Trophoblast cell (in vitro differentiated cells and primary cell): ENCODE measurements around the gene STAT5A.
A peak's percentile ranks its signal among the peaks of the same experiment; 100 is the strongest.

Source experiments
- DNase-seq, 2 donors: peaks; one replicate each; pipeline ENCODE4 v3.0.0-alpha.2; 2016
- H2AFZ ChIP-seq: 2 replicates; pipeline ENCODE4 v1.6.1; 2013; ENCODE audit warnings: low read length, moderate library complexity, mild to moderate bottlenecking; ENCODE audit not compliant: insufficient read depth, poor library complexity
- H2AK5ac ChIP-seq: 2 replicates; pipeline ENCODE4 v1.6.1; 2013; ENCODE audit warnings: mild to moderate bottlenecking, low read length
- H2BK120ac ChIP-seq: 2 replicates; pipeline ENCODE4 v1.6.1; 2013; ENCODE audit warnings: low read length, mild to moderate bottlenecking, moderate library complexity; ENCODE audit not compliant: insufficient read depth, poor library complexity
- H2BK12ac ChIP-seq: 2 replicates; pipeline ENCODE4 v1.6.1; 2013; ENCODE audit warnings: mild to moderate bottlenecking, low read length, moderate library complexity
- H2BK5ac ChIP-seq: 2 replicates; pipeline ENCODE4 v1.6.1; 2013; ENCODE audit warnings: low read length, low read depth, moderate library complexity, mild to moderate bottlenecking; ENCODE audit not compliant: poor library complexity
- H3K14ac ChIP-seq: 2 replicates; pipeline ENCODE4 v1.6.1; 2013; ENCODE audit warnings: mild to moderate bottlenecking, low read length
- H3K18ac ChIP-seq: 2 replicates; pipeline ENCODE4 v1.6.1; 2013; ENCODE audit warnings: mild to moderate bottlenecking, low read length
- H3K23ac ChIP-seq: 2 replicates; pipeline ENCODE4 v1.6.1; 2013; ENCODE audit warnings: low read length
- H3K27ac ChIP-seq: 2 replicates; pipeline ENCODE4 v1.5.1; 2013; ENCODE audit warnings: low read depth, mild to moderate bottlenecking, inconsistent platforms, low read length, moderate library complexity
- H3K27me3 ChIP-seq: 2 replicates; pipeline ENCODE4 v1.6.1; 2013; ENCODE audit warnings: inconsistent platforms, mild to moderate bottlenecking, low read length, moderate library complexity; ENCODE audit not compliant: insufficient read depth
- H3K36me3 ChIP-seq, 2 experiments: 1 replicate in 1 of 2; 2 replicates in 1 of 2; pipeline ENCODE4 v1.6.1; 2013; ENCODE audit warnings: low read length in 2 of 2, mild to moderate bottlenecking in 2 of 2, moderate library complexity in 1 of 2; ENCODE audit not compliant: insufficient read depth in 2 of 2, control insufficient read depth in 1 of 2
- H3K4ac ChIP-seq: 2 replicates; pipeline ENCODE4 v1.6.1; 2013; ENCODE audit warnings: low read depth, mild to moderate bottlenecking, low read length, moderate library complexity
- H3K4me1 ChIP-seq, 2 experiments: 1 replicate in 1 of 2; 2 replicates in 1 of 2; pipeline ENCODE4 v1.6.1; 2013; ENCODE audit warnings: low read length in 2 of 2, mild to moderate bottlenecking in 2 of 2, moderate library complexity in 1 of 2; ENCODE audit not compliant: insufficient read depth in 2 of 2, control insufficient read depth in 1 of 2
- H3K4me2 ChIP-seq: 2 replicates; pipeline ENCODE4 v1.6.1; 2013; ENCODE audit warnings: inconsistent platforms, mild to moderate bottlenecking, low read length, moderate library complexity
- H3K4me3 ChIP-seq: 2 replicates; pipeline ENCODE4 v1.5.1; 2013; ENCODE audit warnings: mild to moderate bottlenecking, low read depth, low read length, inconsistent platforms
- H3K79me1 ChIP-seq: one replicate; pipeline ENCODE4 v1.6.1; 2013; ENCODE audit warnings: low read length
- H3K79me2 ChIP-seq: 2 replicates; pipeline ENCODE4 v1.6.1; 2013; ENCODE audit warnings: low read length, mild to moderate bottlenecking; ENCODE audit not compliant: control insufficient read depth, insufficient read depth, poor library complexity
- H3K9ac ChIP-seq: 2 replicates; pipeline ENCODE4 v1.6.1; 2013; ENCODE audit warnings: mild to moderate bottlenecking, low read length
- H3K9me3 ChIP-seq: 2 replicates; pipeline ENCODE4 v1.6.1; 2013; ENCODE audit warnings: low read depth, mild to moderate bottlenecking, control low read depth, inconsistent platforms, low read length; ENCODE audit not compliant: insufficient read depth
- H4K12ac ChIP-seq: 2 replicates; pipeline ENCODE4 v1.6.1; 2013; ENCODE audit warnings: low read depth, mild to moderate bottlenecking, low read length, moderate library complexity
- H4K8ac ChIP-seq: 2 replicates; pipeline ENCODE4 v1.6.1; 2013; ENCODE audit warnings: low read depth, mild to moderate bottlenecking, low read length, moderate library complexity
- H4K91ac ChIP-seq: one replicate; pipeline ENCODE4 v1.6.1; 2013; ENCODE audit warnings: low read depth, mild to moderate bottlenecking, low read length, moderate library complexity
- WGBS: extraction: QIAGEN DNeasy Blood & Tissue Kit; methylation state at CpG from one replicate; pipeline ENCODE4 v1.1.7; 2013; ENCODE audit warnings: missing lambda C conversion rate; ENCODE audit not compliant: insufficient read length, insufficient coverage; ENCODE audit errors: extremely low coverage; 5-methylcytosine and 5-hydroxymethylcytosine counted together

STAT5A gene

DNA sequence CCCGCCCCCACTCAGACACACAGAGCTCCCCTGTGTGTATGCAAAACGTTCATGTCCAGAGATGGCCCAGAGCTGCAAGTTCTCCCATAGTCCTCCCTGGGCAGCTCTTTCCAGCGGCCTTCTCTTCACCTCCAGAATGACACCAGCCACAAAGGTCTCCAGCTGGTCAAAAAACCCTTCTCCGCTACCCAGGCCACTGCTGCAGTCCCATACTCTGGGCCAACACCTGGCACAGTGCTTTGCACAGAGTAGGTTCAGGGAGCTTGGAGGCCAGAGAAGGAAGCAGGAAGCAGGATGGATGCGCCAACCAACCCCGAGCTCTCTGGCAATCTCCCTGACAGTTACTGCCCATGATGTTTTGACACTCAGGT lies 11.0 kb upstream of the STAT5A start:
- Histone ChIP-seq H3K14ac (no peak overlapping the region), H4K91ac (no peak overlapping the region), H3K9me3 (no peaks in the 10 kb centered on the region), H2BK5ac (no peak overlapping the region), H2AK5ac (no peak overlapping the region), H3K18ac (no peak overlapping the region), H2BK120ac (no peak overlapping the region), H3K4me3 (no peak overlapping the region), H3K27ac (no peak overlapping the region), H3K23ac (no peak overlapping the region), H2AFZ (no peak overlapping the region), H3K4ac (no peak overlapping the region), H3K27me3 (no peaks in the 10 kb centered on the region), H3K4me2 (peak overlapping the region; percentile 88), H3K36me3 (no peaks in the 10 kb centered on the region), H3K79me1 (peaks cover 12% of the 10 kb centered on the region), H4K8ac (no peak overlapping the region), H4K12ac (no peak overlapping the region), H3K9ac (no peak overlapping the region), H2BK12ac (no peak overlapping the region), H3K4me1 (peaks cover 0 to 6% of the 10 kb centered on the region in 2 experiments), H3K79me2 (peaks cover 6% of the 10 kb centered on the region)
- WGBS = no CpG with 5 or more reads among the region's 6 CpGs
- DNase-seq = no peak

DNA sequence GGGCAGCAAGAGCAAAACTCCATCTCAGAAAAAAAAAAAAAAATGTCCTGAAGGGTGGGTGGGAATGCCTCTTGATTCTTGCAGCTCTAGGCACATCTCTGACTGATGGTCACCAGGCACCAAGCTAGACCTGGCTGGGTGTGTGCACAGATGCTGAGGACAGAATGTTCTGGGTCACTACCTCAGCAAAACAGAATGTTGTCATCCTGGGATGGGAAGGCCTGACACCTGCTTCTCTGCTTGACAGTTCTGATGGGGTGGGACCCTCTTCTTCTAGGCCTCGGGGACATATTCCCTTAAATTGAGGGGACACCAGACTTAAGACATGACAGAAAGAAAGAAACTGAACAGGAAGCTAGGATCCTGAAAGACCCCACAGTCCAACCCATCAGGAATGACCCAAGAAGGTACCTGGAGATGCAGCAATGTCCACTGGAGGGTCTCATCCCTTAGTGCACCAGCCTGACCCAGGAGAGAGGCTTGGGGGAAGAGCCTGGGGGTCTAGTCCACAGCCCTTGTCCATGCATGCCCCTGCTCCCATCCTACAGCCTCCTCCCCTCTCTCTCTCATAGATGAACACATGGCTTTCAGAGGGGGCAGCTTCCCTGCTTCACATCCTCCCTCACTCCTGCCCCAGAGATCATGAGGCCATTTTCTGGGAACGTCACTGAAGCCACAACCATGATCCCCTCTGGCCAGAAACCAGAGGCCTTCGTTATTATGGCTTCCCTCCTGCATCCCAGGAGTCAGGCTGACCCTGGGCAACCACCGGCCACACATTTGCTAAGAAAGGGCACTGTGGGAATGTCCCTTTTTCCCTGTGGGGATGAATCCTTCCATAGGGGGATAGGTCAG lies 8.3 kb upstream of the STAT5A start:
- H2BK120ac ChIP-seq = no peak overlapping the region
- H2AK5ac ChIP-seq = no peak overlapping the region
- H2BK5ac ChIP-seq = no peak overlapping the region
- no peak overlapping the region for H3K23ac ChIP-seq
- no peak overlapping the region for H2BK12ac ChIP-seq
- no peak overlapping the region for H4K91ac ChIP-seq
- no peaks in the 10 kb centered on the region for H3K27me3 ChIP-seq
- H3K79me1 ChIP-seq = peaks cover 12% of the 10 kb centered on the region
- peaks cover 0 to 6% of the 10 kb centered on the region in 2 experiments for H3K4me1 ChIP-seq
- H3K9me3 ChIP-seq = no peaks in the 10 kb centered on the region
- H3K9ac ChIP-seq = no peak overlapping the region
- H2AFZ ChIP-seq = no peak overlapping the region
- peaks cover 6% of the 10 kb centered on the region for H3K79me2 ChIP-seq
- H3K36me3 ChIP-seq = no peaks in the 10 kb centered on the region
- no peak overlapping the region for H4K12ac ChIP-seq
- H4K8ac ChIP-seq = no peak overlapping the region
- WGBS = no CpG with 5 or more reads among the region's 4 CpGs
- no peak overlapping the region for H3K4ac ChIP-seq
- H3K27ac ChIP-seq = no peak overlapping the region
- H3K14ac ChIP-seq = no peak overlapping the region
- DNase-seq = no peak
- H3K4me3 ChIP-seq = no peak overlapping the region
- no peak overlapping the region for H3K4me2 ChIP-seq
- no peak overlapping the region for H3K18ac ChIP-seq

DNA sequence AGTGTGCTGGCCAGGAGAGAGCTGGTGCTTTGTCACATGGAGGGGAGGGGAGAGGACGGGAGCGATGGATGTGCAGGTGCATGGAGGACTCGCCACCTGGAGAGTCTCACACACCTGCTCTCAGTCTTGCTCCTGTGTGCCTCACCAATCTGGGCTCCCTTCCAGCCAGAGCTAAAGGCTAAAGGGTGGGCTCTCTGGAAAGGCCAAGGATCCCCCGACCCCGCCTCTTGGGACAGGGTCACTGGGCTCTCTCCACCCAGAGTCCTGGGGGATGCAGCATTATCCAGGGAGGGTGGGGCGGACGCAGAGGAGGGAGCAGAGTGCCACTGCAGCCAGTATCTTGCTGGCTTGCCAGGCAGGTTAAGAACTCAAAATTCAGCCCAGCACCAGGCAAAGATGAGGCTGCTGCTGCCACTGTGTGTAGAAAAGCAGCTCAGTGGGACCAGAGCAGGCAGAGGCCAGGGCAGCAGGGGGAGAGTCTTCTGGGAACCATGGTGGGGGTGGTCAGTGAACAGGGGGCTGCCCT lies 6.7 kb upstream of the STAT5A start:
- Histone ChIP-seq H3K79me1 (peaks cover 3% of the 10 kb centered on the region), H3K4me3 (no peak overlapping the region), H3K36me3 (no peaks in the 10 kb centered on the region), H3K14ac (no peak overlapping the region), H3K9ac (no peak overlapping the region), H4K8ac (no peak overlapping the region), H3K4me2 (no peak overlapping the region), H3K27me3 (no peaks in the 10 kb centered on the region), H2AK5ac (no peak overlapping the region), H3K4ac (no peak overlapping the region), H4K12ac (no peak overlapping the region), H3K9me3 (peaks cover 1% of the 10 kb centered on the region), H3K79me2 (no peaks in the 10 kb centered on the region), H3K23ac (no peak overlapping the region), H4K91ac (no peak overlapping the region), H3K4me1 (peaks cover 0 to 6% of the 10 kb centered on the region in 2 experiments), H3K18ac (no peak overlapping the region), H2BK12ac (no peak overlapping the region), H2AFZ (no peak overlapping the region), H3K27ac (no peak overlapping the region), H2BK5ac (no peak overlapping the region), H2BK120ac (no peak overlapping the region)
- WGBS = no CpG with 5 or more reads among the region's 7 CpGs
- DNase-seq = no peak

DNA sequence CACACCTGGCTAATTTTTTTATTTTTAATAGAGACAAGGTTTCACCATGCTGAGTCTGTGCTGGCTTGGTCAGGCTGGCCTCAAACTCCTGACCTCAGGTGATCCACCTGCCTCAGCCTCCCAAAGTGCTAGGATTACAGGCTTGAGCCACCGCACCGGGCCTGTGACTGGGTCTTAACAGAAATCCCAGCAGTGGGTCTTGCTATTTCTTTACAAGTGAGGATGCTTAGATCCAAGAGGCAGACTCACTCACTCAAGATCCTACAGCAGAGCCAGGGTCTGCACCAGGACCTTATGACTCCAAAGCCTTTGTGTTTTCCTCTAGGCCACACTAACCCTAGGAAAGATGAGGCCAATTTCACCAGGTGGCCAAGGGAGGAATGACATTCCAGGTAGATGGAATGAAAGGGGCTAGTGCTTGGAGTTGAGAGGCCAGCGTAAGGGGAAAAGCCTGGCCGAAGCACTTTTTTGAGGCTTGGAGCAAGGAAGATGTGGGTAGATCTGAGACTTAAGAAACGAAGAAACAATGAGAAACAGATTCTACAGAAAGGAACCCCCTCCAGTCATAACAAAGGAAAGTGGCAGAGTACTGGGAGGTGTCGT lies 5.7 kb upstream of the STAT5A start:
- no peak overlapping the region for H2BK5ac ChIP-seq
- no peak overlapping the region for H3K9ac ChIP-seq
- DNase-seq = no peak
- H2AK5ac ChIP-seq = no peak overlapping the region
- H3K79me2 ChIP-seq = no peaks in the 10 kb centered on the region
- WGBS = no CpG with 5 or more reads among the region's 6 CpGs
- no peaks in the 10 kb centered on the region for H3K79me1 ChIP-seq
- H3K4me2 ChIP-seq = no peak overlapping the region
- H3K23ac ChIP-seq = no peak overlapping the region
- H3K18ac ChIP-seq = no peak overlapping the region
- no peak overlapping the region for H3K4ac ChIP-seq
- H2AFZ ChIP-seq = no peak overlapping the region
- H3K14ac ChIP-seq = no peak overlapping the region
- H2BK12ac ChIP-seq = no peak overlapping the region
- H3K4me3 ChIP-seq = no peak overlapping the region
- peaks cover 1% of the 10 kb centered on the region for H3K9me3 ChIP-seq
- no peaks in the 10 kb centered on the region for H3K4me1 ChIP-seq
- no peak overlapping the region for H4K8ac ChIP-seq
- peaks cover 6% of the 10 kb centered on the region for H3K27me3 ChIP-seq
- H3K36me3 ChIP-seq = no peaks in the 10 kb centered on the region
- H4K91ac ChIP-seq = no peak overlapping the region
- H3K27ac ChIP-seq = no peak overlapping the region
- no peak overlapping the region for H4K12ac ChIP-seq
- H2BK120ac ChIP-seq = no peak overlapping the region
